HG02798 (cell line): ENCODE results near the gene CDH13.

Source experiments
- ATAC-seq: cut with Tn5 transposase; IDR thresholded peaks from one replicate; pipeline ENCODE4 v1.9.1; 2021; ENCODE audit warnings: mild to moderate bottlenecking; ENCODE audit not compliant: unreplicated experiment, poor library complexity

Gene CDH13

DNA sequence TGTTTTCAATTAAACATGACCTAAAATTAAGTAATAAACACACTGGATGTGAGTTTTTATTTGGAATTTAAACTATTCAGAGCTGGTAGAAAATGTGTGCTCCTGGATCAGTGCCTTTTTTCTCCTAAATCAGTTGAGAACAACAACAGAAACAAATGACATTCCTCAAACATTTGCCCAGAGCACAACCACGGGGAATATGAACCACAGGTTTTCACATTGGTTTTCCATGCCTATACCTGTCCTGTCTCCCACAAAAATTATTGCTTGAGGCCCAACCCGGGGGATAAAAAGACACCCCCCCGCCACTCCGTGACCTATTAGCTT is 1187.9 kb downstream of the CDH13 start:
- ATAC-seq = no peak

DNA sequence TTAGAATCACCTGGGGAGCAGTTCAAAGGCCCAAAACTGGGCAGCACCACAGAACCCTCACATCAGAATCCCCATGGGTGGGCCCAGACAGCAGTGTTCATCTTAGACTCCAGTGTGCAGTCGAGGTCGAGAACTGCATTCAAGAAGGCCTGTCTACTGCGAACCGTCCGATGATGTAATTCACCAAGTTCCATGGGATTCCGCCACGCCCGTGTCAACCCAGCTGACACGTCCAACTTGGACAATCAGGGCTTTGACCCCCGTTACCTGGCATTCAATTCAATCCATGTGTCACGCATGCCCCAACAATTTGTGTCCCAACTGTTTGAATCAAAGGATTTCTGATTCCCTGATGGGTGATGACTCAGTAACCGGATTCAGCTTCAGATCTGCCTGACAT is 1190.3 kb downstream of the CDH13 start:
- no peak for ATAC-seq

DNA sequence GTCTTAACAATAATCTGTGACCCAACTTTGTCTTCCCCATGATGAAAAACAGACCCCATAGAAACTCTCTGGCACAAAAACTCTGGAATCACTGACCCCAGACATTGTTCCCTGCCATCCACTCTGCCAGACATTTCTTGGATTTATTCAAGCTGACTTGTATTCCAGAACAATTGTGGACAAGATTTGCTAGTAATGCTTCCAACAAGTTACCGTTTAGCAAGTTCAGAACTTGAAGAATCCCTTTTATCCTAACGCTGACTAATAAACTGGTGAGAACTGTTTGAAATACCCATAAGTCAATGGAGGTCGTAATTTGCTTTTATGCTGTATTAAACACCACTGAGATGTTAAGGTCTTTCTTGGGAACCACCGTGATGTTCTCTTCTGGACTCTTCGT is 1191.5 kb downstream of the CDH13 start:
- ATAC-seq = no peak

DNA sequence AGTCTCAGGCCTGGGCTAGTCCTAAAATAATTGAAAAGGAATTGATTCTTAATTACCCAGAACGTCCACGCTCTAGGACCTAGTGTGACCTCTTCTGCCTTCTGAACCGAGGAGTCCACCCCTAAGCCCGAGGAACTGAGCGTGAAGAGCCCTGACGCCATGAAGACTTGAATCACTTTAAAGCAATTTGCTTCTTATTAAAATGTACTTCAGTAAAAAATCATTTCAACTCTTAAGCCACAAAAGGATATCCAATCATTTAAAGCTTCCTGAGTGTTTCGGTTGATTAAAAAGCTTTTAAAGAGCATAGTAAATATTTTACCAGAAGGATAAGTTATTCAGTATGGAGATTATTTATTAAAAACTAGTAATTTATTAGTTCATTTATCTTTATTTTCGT is 1192.6 kb downstream of the CDH13 start:
- no peak for ATAC-seq

DNA sequence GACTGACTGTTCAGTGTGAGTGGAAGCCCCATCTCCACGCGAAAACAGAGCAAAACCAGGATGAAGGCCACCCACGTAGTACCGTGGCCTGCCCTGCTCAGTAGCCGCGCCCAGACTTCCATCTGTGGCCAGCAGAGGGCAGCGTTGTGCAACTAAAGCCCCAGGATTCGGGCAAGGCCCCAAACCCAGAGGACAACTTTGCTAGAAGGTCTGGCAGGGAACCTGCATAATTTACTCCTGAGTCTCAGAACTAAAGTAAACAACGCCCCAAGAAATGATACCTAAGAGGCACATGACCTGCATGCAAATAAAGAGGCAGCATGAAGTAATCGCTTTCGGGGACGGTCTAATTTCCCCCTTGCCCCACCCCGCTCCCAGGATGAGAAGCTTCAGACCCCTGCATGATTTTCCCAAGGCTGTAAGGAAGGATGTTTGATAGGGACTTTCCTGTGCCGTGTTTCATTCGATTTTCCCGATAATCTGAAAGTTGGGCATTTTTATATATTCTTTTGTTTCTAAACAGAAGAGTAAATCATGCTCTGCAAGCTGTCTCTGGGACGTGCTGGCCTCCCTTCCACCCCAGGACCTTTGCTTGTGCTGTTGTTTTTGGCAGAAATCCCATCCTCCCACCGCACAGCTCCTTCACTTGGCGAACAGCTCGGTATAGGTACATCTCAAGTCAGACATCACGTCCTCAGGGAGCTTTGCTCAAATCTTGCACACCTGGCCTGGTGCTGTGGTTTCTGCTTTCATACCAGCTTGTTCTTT is 1199.6 kb downstream of the CDH13 start:
- peak; percentile 87 for ATAC-seq

DNA sequence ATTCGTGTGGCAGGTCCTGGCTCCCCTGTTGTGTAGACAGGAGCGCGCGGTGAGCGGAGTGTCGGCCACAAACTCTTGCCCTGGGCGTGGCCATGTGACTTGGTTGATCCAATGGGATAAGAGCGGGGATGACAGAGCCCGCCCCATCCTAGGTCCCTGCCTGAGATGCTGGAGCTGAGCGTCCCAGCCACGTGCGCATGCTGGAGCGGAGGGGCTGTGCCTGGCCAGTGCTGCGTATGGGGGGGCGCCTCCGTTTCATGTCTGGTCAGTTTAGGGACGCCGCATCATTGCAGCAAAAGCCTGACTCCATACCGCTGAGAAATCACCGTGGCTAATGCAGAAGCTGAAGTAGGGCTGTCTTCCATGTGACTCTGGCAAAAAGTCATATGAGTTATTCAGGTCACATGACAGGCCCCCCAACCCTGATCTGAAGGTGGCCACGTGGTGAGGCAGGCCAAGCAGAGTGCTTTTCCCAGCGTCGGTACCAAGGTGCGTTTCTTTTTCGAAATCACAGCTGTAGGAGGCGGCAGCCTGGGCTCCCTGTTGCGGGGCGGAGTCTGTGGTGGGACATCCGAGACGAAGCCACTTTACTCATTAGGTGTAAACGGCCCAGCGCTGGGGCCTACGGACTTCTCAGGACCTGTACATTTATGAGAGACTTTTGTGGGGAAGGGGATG is 1203.5 kb downstream of the CDH13 start:
- ATAC-seq = no peak

DNA sequence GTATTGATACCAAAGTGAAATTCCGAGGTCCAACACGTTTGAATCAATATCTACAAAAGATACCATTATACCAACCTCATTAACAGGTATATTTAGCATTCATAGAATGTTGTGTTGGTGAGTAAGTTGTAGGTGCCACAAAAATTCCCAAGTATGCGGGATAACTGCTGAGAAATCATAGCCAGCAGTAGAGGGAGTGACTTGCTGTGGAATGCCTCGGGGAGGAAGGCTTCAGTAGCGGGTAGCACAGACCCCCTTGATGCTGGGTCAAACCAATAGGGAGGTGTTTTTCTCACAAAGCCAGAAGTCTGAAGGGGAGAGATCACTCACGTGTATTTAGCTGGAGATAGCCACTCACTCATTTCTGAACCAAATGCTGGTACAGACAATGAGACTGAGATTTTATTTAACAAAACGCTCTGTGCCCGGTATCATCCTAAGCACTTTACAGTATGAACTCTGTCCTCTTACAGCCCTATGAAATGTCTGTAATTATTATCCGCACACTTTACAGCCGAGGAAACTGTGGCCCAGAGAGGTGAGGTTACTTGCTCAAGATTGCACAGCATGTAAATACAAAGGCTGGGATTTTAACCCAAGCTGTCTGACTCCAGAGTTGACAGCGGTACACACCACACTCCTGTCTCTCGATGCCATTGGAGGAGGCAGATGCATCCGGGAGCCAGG is 1204.1 kb downstream of the CDH13 start:
- no peak for ATAC-seq

DNA sequence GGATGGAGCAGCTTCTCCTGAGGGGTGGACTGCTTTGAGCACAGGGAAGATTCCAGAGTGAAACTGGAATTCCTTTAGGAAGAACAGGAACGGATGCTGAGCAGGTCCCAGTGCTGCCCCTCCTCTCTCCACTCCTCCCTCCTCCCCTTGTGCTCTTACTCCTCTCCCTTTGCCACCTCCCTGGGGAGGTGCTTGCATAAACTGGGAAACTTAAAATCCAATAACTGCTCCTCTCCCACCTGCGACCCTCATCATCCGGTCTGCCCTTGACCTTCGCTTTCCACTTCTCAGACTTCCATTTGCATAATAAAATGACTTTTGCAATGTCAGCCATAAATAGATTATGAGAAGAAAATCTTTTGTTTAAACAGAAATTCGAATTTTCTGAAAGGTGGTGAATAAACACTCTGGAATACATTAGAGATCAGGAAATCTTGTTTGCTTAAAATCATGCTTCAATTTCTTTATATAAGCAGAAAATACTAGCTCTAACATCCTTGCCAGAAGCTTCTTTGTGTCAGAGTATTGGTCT is 1204.8 kb downstream of the CDH13 start:
- ATAC-seq = no peak

DNA sequence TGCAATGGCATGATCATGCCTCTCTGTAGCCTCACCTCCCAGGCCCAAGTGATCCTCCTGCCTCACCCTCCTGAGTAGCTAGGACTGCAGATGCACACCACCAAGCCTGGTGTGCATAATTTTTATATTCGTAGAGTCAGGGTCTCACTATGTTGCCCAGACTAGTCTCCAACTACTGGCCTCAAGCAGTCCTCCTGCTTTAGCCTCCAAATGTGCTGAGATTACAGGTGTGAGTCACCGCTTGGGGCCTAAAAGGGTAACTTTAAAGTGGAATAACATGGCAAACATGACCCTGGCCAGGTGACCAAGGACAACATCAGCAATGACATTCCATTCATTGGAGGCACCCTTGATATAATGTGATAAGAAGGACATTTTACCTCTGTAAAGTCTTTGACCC is 1207.2 kb downstream of the CDH13 start:
- ATAC-seq = no peak

DNA sequence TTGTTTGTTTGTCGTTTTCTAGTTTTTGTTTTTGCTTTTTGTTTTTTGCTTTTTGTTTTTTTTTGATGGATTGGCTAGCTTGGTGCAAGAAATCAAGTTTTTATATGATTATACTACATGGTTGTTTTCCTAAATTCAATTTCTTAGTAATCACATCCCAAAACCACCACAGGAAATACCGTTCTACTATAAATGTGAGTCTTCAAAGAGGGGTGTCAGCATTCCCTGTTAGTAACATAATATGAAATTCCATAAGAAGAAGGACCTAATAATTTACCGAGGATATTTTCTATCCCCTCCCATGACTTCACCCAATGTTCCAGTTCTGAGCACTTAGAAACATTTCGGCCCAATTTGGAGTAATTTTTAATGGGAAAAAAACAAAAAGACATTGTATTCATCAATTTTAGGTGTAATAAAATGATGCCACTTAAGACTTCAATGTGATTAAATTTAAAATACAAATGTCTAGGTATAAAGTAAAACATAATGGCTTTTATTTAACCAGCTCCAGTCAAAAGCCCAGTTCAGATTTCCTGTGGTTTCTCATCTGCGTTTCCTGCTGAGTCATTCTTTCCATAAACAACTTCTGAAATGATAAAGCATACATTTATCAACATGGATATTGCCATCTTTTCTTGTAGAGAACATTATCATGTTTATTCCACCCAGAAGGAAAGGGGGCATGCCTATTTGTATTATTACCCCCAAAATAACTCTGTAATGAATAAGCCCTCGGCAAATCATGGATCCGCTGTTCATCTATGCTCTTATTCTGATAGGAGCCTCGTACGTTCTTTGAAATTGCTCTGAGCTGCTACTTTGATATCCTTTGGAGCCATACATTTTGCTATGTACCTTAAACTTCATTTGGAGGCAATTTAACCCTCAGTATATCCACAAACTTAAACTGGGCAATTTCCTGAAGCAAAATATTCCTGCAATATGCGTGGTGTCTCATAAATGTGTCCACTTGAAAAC is 1209.1 kb downstream of the CDH13 start:
- no peak for ATAC-seq

DNA sequence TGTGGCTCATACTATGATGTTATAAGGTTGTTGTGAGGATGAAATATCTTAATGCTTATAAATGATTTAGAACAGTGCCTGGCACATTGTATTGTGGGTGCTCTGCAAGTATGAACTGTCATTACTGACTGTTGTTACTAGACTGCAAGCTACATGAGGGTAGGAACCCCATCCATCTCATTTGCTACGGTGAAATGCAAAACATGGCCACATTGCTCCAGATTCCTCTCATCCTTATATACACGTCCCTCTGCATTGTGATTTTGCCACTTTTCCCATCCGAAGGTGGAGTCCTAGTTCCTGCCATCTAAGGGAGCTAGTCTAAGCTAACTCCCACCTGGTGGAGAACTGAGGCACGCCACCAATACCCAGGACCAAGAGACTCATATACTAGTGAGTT is 1210.8 kb downstream of the CDH13 start:
- ATAC-seq = no peak

DNA sequence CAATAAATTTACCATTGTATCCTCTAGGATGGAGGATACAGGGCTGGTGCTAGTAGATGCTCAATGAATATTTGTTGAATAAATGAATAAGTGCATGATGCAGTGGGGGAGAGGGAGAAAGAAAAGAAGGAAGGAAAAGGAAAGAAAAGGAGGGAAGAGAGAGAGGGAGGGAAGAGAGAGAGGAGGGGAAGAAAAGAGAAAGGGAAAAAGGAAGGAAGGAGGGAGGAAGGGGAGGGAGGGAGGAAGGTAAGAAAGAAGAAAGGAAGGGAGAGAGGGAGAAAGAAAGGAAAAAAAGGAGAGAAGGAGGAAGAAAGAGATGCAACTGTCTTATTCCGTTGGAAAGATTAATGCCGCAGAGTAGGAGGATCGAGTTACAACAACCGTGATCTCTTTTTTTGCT is 1211.4 kb downstream of the CDH13 start:
- ATAC-seq = no peak

DNA sequence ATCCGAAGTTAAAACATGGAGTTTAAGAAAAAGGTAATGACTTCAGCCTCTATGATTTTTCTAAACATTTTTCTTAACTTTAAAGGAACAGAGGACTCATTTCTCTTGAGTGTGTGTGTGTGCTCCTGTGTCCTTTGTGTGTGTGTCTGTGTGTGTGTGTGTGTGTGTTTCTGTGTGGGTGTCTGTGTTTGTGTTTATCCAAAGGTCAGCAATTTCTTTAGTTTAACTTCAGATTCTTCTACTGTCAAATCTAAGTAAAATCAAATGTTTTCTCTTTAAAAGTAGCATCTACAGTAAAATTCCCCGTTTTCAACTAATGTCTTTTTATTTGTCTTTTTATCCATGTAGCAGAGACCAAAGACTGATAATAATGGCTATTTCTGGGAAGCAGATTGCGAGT is 1212.8 kb downstream of the CDH13 start:
- no peak for ATAC-seq

DNA sequence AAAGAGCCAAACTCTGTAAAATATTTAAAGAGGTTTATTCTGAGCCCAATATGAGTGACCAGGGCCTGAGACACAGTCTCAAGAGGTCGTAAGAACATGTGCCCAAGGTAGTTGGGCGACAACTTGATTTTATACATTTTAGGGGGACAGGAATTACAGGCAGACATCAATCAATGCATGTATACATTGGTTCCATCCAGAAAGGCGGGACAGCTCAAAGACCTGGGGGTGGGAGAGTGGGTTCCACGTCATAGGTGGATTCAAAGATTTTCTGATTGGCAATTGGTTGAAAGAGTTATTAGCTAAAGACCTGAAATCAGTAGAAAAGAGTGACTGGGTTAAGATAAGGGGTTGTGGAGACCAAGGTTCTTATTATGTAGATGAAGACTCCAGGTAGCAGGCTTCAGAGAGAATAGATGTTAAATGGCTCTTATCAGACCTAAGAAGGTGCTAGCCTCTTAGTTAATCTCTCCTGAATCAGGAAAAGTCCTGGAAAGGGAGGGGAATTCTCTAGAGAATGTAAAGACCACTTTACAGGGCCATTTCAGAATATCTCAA is 1213.4 kb downstream of the CDH13 start:
- ATAC-seq = no peak

DNA sequence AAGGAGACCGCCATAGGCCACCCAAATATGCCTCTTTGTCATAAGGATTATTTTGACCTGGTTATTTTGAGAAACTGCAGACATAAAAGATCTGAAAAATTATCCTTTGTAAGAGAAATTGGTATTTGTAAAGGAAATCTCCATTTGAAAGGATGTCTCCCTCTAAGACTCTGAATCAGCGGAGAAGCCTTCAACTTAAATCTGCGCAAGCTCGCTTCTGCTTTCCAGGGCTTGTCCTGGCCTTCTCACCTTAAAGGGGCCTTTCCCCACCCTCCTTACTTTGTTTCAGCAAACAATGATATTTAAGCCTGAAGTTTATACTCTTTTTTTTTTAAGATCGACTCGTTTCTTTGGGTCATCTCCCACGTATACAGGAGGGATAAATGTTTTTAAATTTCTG is 1215.5 kb downstream of the CDH13 start:
- no peak for ATAC-seq

DNA sequence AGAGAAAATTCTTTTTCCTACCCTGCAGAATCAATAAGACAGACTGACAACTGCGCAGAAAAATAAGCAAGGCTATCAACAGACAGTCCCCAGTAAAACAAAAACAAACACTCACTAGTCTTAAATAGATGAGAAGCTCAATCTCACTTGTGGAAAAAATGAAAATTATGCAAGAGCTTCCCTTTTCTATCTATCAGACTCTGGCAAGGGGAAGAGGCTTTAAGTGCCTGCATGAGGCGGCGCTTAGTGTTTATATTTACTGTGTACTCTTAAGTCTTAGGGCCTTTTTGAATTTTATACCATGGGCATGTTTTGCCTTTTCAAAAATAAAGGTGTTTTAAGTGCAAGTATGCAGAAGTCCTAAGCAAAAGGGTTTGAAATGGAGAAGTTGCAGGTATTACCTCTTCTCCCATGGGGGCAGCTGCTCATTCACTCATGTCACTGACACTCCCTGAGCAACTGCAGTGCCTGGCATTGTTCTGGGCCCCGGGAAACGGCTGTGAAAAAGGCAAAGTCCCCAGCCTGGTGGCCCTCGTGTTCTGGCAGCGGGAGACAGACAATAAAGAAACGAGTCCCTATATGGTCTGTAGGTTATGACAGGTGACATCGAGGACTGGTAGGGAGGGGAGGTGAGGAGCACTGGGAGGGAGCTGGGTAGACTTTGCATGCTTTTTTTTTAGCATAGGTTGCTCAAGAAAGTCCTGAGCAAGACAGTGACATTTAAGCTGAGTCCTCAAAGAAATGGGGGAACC is 1216.2 kb downstream of the CDH13 start:
- ATAC-seq = no peak

DNA sequence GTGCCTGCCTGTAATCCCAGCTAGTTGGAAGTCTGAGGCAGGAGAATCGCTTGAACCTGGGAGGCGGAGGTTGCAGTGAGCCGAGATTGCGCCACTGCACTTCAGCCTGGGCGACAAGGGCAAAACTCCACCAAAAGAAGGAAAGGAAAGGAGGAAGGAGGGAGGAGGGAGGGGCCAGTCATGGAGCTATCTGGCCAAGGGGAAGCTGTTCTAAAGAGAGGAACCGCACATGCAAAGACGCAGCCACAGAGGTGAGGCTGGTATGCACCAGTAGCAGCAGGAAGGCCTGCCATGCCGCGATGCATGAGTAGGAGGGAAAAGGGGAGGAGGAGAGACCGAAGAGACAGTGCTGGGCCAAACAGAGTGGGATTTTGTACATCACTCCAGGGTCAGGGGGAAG is 1216.9 kb downstream of the CDH13 start:
- no peak for ATAC-seq

DNA sequence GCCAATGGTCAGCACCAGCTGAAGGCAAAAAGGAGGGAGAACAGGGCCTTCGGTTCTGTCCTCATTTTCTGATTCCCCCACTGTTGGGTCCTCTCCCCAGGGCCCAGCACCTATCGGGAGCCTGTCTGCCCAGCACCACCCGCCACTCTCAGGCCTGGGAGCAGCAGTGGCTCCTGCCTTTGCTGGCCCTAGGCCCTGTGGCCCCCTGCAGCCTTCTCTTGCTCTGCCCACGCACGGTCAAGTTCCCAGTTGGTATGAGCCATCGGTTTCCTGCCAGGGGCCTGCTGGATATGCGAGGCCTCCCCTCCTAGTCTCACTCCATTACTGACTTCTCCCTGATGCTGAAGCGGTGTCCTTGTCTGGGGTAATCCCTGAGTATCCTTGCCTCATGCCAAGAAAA is 1218.5 kb downstream of the CDH13 start:
- ATAC-seq = no peak
